ENCODE data around the gene GPATCH11.

Gene GPATCH11

DNA sequence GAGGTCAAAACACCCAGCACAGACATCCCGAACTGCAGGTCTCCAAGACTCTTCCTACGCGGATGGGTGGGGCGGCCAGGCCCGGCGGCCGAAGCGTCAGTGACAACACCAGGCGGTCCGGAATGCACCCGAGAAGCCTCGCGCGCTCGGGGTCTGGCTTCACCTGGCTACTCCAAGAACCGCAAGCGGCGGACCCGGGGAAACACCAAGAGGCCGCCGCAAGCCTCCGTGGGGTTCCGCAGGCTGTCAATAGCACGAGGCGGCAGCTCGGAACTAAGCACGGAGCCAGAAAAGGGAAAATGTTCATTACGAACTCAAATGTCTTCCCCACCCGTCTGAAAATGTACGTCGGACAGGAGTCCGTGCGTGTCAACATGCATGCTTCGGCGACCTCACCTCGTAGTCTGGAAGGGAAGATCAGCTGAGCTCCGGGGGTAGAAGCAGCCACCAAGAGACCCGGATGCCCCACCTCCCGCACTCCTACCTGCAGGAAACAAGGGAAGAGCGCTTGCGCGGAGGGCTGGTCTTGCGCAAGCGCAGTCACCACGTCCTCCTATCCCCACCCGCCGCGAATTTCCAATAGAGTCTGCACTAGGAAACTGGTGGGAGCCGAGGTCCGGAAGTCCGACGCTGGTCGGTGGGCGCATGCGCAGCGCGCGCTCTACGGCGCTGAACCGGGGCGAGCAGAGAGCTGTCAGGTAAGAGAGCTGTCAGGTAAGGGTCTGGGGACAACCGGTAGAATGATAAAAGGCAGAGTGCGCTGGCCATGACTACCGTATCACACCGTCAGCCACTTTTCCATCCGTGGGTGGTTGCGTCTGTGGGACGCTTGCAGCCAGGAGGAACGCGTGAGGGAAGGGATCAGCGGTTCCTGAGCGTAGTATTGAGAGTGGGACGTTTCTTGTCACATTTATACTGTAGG, at the start of gene GPATCH11, which contains the start of gene HEATR5B:
TSS of gene GPATCH11 (plus strand) at position 646 of the 922 bp plus-strand sequence. CDS start 3,864 bp downstream, outside the sequence.
TSS of gene HEATR5B (minus strand) at position 500 of the 922 bp plus-strand sequence. CDS start 958 bp downstream, outside the sequence.
- TF ChIP-seq GATA3 (IDR thresholded peaks at IDR 0.05; ENCODE audit: low read depth, low read length), result no peak
- TF ChIP-seq GATA2 (IDR thresholded peaks at IDR 0.05; ENCODE audit: low read depth, low read length), result no peak

DNA sequence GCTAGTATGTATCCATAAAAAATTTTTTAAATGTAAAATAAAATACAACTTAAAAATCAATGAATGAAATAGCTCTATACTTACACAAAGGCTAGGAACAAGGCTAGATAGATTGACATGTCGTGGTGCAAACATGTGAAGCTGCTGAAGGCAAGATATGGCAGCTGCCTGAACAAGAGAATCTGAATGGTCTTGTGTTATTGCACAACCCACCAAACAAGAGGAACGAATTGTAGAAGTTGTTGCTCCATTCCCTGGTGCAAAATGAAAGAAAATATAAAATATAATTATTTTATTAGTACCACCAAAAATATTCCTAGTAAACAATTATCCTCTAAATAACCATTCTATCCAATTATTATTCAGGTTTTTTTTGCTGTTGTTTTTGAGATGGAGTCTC, 46.5 kb upstream of the GPATCH11 start:
- TF ChIP-seq GATA3 (IDR thresholded peaks at IDR 0.05; ENCODE audit: low read depth, low read length) (no peak), GATA2 (IDR thresholded peaks at IDR 0.05; ENCODE audit: low read depth, low read length) (no peak)

DNA sequence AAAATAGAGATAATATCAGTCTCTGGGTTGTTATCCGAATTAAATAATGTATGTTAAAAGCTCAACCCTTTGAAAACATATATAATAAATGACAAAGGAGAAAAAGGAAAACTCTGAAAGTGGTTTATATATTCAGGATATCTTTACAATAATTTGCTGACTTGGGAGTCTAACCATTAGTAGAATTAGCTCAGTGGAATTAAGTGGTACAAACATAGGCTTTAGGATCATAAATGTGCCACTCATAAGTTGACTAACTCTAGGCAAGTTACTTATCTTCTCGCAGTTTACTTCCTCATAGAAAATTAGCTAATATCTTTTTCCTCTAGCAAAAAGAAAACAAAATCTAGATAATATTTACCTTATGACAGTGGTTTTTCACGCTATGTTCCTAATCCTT, 44.7 kb upstream of the GPATCH11 start:
- no peak for TF ChIP-seq GATA2 (IDR thresholded peaks at IDR 0.05; ENCODE audit: low read depth, low read length)
- TF ChIP-seq GATA3 (IDR thresholded peaks at IDR 0.05; ENCODE audit: low read depth, low read length), result no peak

DNA sequence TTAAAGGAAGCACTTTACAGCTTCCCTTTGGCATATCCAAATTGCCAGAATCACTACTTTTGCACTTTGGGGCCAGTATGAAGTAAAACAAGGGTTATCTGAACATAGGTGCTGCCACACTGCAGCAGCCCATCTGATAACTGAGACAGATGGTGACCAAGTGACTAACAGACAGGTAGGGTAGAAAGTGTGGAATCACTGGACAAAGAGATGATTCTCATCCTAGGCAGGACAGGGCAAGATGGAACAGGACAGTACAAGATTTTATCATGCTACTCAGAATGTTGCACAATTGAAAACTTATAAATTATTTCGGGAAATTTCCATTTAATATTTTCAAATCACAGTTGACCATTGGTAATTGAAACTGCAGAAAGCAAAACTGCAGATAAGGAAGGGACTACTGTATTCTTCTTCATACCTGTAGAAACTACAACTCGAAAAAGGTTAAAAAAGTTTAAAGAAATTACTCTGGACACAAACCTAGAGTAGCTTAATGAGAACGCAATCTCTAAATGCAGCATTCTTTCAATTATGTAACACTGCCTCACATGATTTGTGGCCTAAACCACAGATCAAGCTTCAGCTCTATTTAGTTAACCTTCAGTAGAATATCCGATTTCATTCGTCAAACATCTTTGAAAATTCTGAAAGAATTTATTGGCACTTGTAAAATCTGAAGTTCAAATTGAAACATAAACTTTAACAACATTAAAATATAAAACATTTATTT, 31.6 kb upstream of the GPATCH11 start:
- no peak for TF ChIP-seq GATA2 (IDR thresholded peaks at IDR 0.05; ENCODE audit: low read depth, low read length)
- TF ChIP-seq GATA3 (IDR thresholded peaks at IDR 0.05; ENCODE audit: low read depth, low read length), result no peak

DNA sequence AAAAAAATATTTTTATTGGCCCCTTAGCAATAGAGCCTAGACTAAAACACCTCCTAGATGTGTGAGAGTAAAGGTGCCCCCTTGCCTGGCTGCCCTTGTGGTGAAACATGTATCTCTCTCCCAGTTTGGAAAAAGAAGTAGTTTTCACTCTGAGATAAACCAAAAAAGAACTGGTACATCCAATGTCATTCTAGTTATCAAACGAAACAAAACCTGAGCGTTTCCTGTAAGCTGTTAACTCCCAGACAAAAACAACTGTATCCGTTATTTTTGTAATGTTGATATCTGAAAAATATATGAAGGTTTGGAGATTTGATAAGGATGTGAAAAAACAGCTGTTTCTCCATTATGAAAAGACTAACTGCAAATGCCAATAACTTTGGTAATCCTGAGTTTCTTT, 24.5 kb upstream of the GPATCH11 start:
- TF ChIP-seq GATA3 (IDR thresholded peaks at IDR 0.05; ENCODE audit: low read depth, low read length) (no peak), GATA2 (IDR thresholded peaks at IDR 0.05; ENCODE audit: low read depth, low read length) (no peak)

DNA sequence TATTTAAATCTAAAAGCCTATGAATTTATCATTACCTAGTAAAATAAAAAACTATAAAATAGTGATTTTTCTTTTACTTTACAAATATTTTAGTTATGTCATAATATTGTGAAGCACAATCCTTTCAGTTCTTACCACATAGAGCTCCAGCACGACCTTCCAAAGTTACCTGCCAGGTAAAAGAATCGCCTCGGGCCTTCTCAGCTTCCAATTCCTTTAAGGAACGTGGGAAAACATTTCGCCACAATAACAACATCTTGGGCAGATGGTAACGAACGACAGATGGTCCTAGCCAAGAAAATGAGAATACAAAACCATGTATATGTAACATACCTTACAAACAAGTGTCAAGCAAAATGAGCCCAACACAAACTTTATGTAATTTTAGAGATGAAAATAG, 23.9 kb upstream of the GPATCH11 start:
- no peak for TF ChIP-seq GATA3 (IDR thresholded peaks at IDR 0.05; ENCODE audit: low read depth, low read length)
- no peak for TF ChIP-seq GATA2 (IDR thresholded peaks at IDR 0.05; ENCODE audit: low read depth, low read length)

DNA sequence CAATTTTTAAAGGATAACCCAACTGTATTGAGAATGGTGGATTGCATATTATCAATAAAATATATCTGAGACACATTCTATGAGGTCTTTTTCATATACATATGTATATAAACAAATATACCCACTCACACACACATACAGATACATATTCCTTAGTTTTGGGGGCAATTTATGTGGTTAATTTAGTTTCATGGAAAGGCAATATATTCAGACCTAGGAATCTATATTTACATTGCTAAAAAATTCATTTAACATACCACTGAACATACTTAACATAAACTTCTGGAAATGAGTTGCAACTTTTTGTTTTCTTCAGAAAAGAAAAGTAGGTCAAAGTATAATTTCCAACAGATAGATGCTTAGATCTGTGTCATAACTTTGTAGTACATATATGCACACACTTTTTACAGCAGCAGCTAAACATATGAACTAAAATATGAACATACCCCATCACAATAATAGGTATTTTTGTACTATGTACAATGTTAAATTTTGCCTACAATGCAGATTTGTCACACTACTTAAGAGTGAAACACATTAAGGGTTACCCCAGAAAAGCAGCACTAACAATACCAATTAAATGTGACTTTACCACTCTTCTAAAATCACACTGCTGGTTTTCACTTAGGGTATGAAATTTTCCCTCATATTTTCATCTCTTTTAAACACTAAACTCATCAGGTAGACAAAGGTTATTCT, 23.2 kb upstream of the GPATCH11 start:
- TF ChIP-seq GATA3 (IDR thresholded peaks at IDR 0.05; ENCODE audit: low read depth, low read length) (no peak), GATA2 (IDR thresholded peaks at IDR 0.05; ENCODE audit: low read depth, low read length) (no peak)

DNA sequence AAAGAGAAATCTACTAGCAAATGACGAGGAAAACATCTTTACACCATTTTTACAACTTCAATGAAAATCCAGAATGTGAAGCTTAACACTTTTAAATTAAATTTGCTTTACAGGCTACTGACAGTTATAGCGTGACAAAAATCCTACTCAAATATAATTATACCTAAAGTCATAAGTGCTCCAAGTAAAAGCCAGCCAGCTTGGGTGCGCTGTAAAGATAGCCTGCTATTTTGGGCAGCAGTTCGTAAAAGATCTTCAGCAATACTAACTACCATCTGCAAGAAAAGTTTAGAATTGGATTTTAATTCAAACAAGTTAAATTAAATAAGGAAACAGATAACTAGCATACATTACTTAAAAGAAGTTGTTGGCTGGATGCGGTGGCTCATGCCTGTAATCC, 22.5 kb upstream of the GPATCH11 start:
- TF ChIP-seq GATA3 (IDR thresholded peaks at IDR 0.05; ENCODE audit: low read depth, low read length) (no peak), GATA2 (IDR thresholded peaks at IDR 0.05; ENCODE audit: low read depth, low read length) (no peak)

DNA sequence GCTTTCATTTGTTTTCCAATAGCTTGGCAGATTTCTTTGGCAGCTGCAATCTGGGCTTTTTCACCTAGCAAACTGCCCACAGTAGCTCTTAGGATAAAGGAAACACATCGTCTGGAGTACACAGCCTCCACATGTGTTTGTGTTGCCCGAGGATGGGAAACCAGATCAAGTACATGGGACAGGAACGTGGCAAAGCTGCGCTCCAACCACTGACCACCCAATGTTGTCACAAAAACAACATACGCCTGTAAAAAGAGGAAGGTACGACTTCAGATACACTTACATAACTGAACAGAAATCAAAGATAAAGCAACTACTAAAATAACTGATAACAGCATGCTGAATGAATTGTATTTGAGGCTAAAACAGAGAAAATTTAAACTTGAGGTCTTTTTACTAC, 15.6 kb upstream of the GPATCH11 start:
- TF ChIP-seq GATA3 (IDR thresholded peaks at IDR 0.05; ENCODE audit: low read depth, low read length) (no peak), GATA2 (IDR thresholded peaks at IDR 0.05; ENCODE audit: low read depth, low read length) (no peak)

DNA sequence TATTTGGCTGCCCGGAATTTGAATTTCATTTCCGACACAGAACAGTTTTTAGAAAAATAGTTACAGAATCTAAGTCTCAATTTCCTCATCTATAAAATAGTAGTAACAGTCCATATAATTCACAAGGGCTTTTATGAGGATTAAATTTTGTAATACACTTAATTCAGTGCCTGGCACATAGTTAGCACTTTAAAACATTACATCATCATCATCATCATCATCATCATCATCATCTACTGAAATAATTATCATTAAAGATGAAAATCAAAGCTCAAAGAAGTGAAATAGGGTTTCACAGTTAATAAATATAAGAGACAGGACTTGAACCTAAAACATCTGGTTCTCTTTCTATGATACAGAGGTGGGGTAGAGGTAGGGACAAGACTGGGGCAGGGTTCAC, 13.4 kb upstream of the GPATCH11 start:
- TF ChIP-seq GATA2 (IDR thresholded peaks at IDR 0.05; ENCODE audit: low read depth, low read length), result no peak
- TF ChIP-seq GATA3 (IDR thresholded peaks at IDR 0.05; ENCODE audit: low read depth, low read length), result no peak

DNA sequence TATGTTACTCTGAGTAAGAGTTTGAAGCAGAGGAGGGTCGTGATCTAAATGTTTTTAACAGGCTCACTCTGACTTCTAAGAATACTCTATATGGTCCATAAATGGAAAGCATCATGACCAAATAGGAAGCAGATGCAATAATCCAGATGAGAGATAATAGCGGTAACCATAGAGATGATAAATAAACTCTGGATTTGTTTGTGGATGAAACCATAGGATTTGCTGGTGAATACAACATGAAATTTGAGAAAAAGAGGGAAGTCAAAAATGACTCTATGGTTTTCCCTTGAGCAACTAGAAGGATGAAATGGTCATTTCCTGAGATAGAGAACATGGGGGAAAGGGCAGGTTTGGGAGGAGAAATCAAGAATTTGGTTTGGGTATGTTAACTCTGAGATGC, 4.1 kb upstream of the GPATCH11 start:
- TF ChIP-seq GATA2 (IDR thresholded peaks at IDR 0.05; ENCODE audit: low read depth, low read length), result no peak
- no peak for TF ChIP-seq GATA3 (IDR thresholded peaks at IDR 0.05; ENCODE audit: low read depth, low read length)

DNA sequence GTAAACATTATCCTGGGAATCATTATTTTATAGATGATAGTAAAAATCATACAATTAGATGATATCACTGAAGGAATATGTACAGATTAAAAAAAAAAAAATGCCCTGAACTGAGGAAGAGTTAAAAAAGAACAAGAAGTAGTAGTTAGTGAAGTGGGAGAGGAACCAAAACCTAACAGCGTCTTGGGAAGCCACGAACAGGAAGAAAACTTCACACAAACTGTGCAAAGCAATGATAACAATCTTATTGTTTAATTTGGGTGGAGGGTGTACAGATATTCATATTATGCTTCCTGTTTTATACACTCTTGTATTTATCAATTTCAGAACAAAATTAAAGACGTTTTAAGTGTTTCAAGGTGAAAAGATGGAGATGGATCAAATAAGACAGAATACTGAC, 3.6 kb upstream of the GPATCH11 start:
- no peak for TF ChIP-seq GATA3 (IDR thresholded peaks at IDR 0.05; ENCODE audit: low read depth, low read length)
- TF ChIP-seq GATA2 (IDR thresholded peaks at IDR 0.05; ENCODE audit: low read depth, low read length), result no peak

DNA sequence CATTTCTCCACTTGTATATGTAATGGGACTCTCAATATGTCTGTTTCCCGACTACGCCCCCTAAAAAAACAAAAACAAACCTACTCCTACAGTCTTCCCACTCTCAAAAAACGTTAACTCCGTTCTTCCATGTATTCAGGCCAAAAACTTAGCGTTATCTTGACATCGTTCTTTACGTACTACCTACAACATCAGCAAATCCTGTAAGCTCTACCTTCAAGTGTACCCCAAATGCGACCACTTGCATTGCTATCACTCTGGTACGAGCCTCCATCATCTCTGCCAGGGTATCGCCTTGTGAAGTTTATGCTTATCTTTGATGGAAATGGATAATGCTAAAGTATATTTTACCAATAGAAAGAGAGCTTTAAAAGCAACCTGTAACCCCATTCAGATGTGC, 479 bp downstream of the GPATCH11 start:
- TF ChIP-seq GATA2 (IDR thresholded peaks at IDR 0.05; ENCODE audit: low read depth, low read length) (no peak), GATA3 (IDR thresholded peaks at IDR 0.05; ENCODE audit: low read depth, low read length) (no peak)

DNA sequence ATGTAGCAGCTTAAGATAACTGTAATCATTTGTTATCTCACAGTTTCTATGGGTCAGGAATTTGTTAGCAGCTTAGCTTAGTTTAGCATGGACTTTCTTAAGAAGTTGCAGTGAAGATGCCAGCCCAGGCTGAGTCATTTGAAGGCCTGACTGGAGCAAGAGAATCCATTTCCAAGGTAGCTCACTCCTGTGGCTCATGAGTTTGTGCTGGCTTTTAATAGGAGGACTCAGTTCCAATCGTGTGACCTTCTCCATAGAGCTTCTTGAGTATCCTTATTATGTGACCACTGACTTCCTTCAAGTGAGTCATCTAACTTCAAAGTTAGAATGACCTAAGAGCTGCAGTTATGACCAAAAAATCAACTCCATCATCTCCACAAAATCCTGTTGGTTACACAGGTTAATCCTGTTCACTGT, 1.4 kb downstream of the GPATCH11 start:
- TF ChIP-seq GATA3 (IDR thresholded peaks at IDR 0.05; ENCODE audit: low read depth, low read length), result no peak
- no peak for TF ChIP-seq GATA2 (IDR thresholded peaks at IDR 0.05; ENCODE audit: low read depth, low read length)

Measured in SH-SY5Y (cell line).